K562 (cell line): ENCODE data around the gene GMPR. TPM values are rescaled to one million over a fixed set of nuclear protein-coding genes. Genes with fewer than 3 reads are reported as not detected.

ENCODE experiments used
- ETS2 ChIP-seq: IDR thresholded peaks from 2 replicates; pipeline ENCODE4 v1.6.1; 2016; ENCODE audit warnings: borderline replicate concordance, missing genetic modification characterization, mild to moderate bottlenecking, moderate library complexity, missing compliant biosample characterization; ENCODE audit not compliant: poor library complexity, severe bottlenecking
- HCFC1 ChIP-seq: IDR thresholded peaks from 2 replicates; pipeline ENCODE4 v1.6.1; 2012; ENCODE audit warnings: low read depth, low read length, improper control_type of control experiment
- HDAC8 ChIP-seq: fragments of 450-650 bp; IDR thresholded peaks from 2 replicates; pipeline ENCODE4 v1.6.1; 2016; ENCODE audit warnings: mild to moderate bottlenecking, missing genetic modification characterization, moderate library complexity, missing compliant biosample characterization
- HLTF ChIP-seq: fragments of 450-650 bp; IDR thresholded peaks from 2 replicates; pipeline ENCODE4 v1.6.1; 2016
- MIER1 ChIP-seq: fragments of 450-650 bp; IDR thresholded peaks from 2 replicates; pipeline ENCODE4 v1.6.1; 2016; ENCODE audit warnings: antibody characterized with exemption, mild to moderate bottlenecking, low read depth
- NCOA4 ChIP-seq: fragments of 450-650 bp; IDR thresholded peaks from 2 replicates; pipeline ENCODE4 v1.6.1; 2018; ENCODE audit warnings: mild to moderate bottlenecking; ENCODE audit not compliant: partially characterized antibody
- NFATC3 ChIP-seq: fragments of 450-650 bp; IDR thresholded peaks from 2 replicates; pipeline ENCODE4 v1.6.1; 2017; ENCODE audit warnings: mild to moderate bottlenecking
- NFIC ChIP-seq: fragments of 450-650 bp; IDR thresholded peaks from 2 replicates; pipeline ENCODE4 v1.6.1; 2017; ENCODE audit warnings: mild to moderate bottlenecking, inconsistent platforms
- NFIX ChIP-seq: fragments of 250-450 bp; sonication (Bioruptor Pico); IDR thresholded peaks from 2 replicates; pipeline ENCODE4 v1.4.0; 2020; ENCODE audit warnings: low read depth, mild to moderate bottlenecking, moderate library complexity
- NR3C1 ChIP-seq: sonication (generic); formaldehyde crosslinking; IDR thresholded peaks from 2 replicates; pipeline ENCODE4 v1.8.1; 2022; ENCODE audit warnings: missing genetic modification reagents
- RBM14 ChIP-seq: fragments of 200-400 bp; formaldehyde crosslinking; IDR thresholded peaks from 2 replicates; pipeline ENCODE4 v1.6.1; 2018; ENCODE audit warnings: low read depth, mild to moderate bottlenecking, low read length, moderate library complexity, borderline replicate concordance; ENCODE audit not compliant: insufficient read depth
- RBM17 ChIP-seq: fragments of 200-400 bp; formaldehyde crosslinking; IDR thresholded peaks from 2 replicates; pipeline ENCODE4 v1.6.1; 2017; ENCODE audit warnings: low read depth, mild to moderate bottlenecking, low read length, borderline replicate concordance
- RBM22 ChIP-seq: fragments of 200-400 bp; formaldehyde crosslinking; IDR thresholded peaks from 2 replicates; pipeline ENCODE4 v1.6.1; 2018; ENCODE audit warnings: low read length, low read depth; ENCODE audit not compliant: poor library complexity, severe bottlenecking
- RFX1 ChIP-seq: fragments of 450-650 bp; IDR thresholded peaks from 2 replicates; pipeline ENCODE4 v1.6.1; 2016; ENCODE audit warnings: mild to moderate bottlenecking, moderate library complexity
- SAFB ChIP-seq: fragments of 200-400 bp; formaldehyde crosslinking; IDR thresholded peaks from 2 replicates; pipeline ENCODE4 v1.6.1; 2017; ENCODE audit warnings: low read depth, low read length, borderline replicate concordance
- SAFB2 ChIP-seq: fragments of 200-400 bp; formaldehyde crosslinking; IDR thresholded peaks from 2 replicates; pipeline ENCODE4 v1.6.1; 2018; ENCODE audit warnings: borderline replicate concordance, low read length, low read depth, moderate library complexity; ENCODE audit not compliant: severe bottlenecking
- TEAD2 ChIP-seq: fragments of 450-650 bp; IDR thresholded peaks from 2 replicates; pipeline ENCODE4 v1.6.1; 2016; ENCODE audit warnings: missing genetic modification characterization, control low read depth, missing compliant biosample characterization
- ZNF217 ChIP-seq: sonication (generic); formaldehyde crosslinking; IDR thresholded peaks from 2 replicates; pipeline ENCODE4 v1.8.0; 2022; ENCODE audit warnings: mild to moderate bottlenecking, missing genetic modification reagents
- ZNF75A ChIP-seq: fragments of 450-650 bp; formaldehyde crosslinking; IDR thresholded peaks from 2 replicates; pipeline ENCODE4 v1.4.0; 2020; ENCODE audit warnings: mild to moderate bottlenecking
- polyA plus RNA-seq, 8 experiments: library from polyadenylated mRNA; depleted of rRNA in 4 of 8; stranded (reverse) in 5 of 8; unstranded in 3 of 8; fragments of >200 nt; fragmentation: Nextera tagmentation in 2 of 8; fragmentation: Illumina TruSeq in 1 of 8; extraction: Ambion mirVana in 2 of 8; extraction: Trizol in 1 of 8; gene quantifications; 2 replicates each; pipeline versions ENCODE4 v1.2.1 to v1.2.3, GENCODE V29; 2011 to 2014; ENCODE audit warnings: inconsistent platforms in 1 of 8, missing spikeins in 1 of 8
- total RNA-seq, 7 experiments: library from RNA; depleted of rRNA in 6 of 7; stranded (reverse); fragments of >200 nt in 6 of 7; fragmentation: Illumina TruSeq in 2 of 7; extraction: Trizol in 2 of 7; gene quantifications; 2 replicates each; pipeline versions ENCODE4 v1.2.1 to v1.2.3, GENCODE V29; 2011 to 2021; ENCODE audit warnings: low replicate concordance in 1 of 7
- TF ChIP-seq, protein P1 (sequence below), 2 experiments: IDR thresholded peaks in 1 of 2; conservative IDR thresholded peaks in 1 of 2; 2 replicates each; pipeline ENCODE4 v1.6.1; 2016; ENCODE audit warnings: low read depth in 2 of 2, mild to moderate bottlenecking in 1 of 2, missing compliant biosample characterization in 1 of 2, missing genetic modification characterization in 1 of 2, moderate library complexity in 1 of 2
- TF ChIP-seq, protein P2 (sequence below): sonication (generic); formaldehyde crosslinking; IDR thresholded peaks from 2 replicates; pipeline ENCODE4 v1.8.0; 2022; ENCODE audit warnings: mild to moderate bottlenecking, missing genetic modification reagents
- TF ChIP-seq, protein P3 (sequence below): sonication (generic); formaldehyde crosslinking; IDR thresholded peaks from 2 replicates; pipeline ENCODE4 v1.8.1; 2023; ENCODE audit warnings: mild to moderate bottlenecking, missing genetic modification reagents, moderate library complexity

Gene GMPR
- total and polyA plus RNA-seq, 9 of the 15 experiments (the other 6 are each of a cell fraction or from before 2014, with no cell fraction given) = 34.6 to 83.7 (median 49.8) TPM

DNA sequence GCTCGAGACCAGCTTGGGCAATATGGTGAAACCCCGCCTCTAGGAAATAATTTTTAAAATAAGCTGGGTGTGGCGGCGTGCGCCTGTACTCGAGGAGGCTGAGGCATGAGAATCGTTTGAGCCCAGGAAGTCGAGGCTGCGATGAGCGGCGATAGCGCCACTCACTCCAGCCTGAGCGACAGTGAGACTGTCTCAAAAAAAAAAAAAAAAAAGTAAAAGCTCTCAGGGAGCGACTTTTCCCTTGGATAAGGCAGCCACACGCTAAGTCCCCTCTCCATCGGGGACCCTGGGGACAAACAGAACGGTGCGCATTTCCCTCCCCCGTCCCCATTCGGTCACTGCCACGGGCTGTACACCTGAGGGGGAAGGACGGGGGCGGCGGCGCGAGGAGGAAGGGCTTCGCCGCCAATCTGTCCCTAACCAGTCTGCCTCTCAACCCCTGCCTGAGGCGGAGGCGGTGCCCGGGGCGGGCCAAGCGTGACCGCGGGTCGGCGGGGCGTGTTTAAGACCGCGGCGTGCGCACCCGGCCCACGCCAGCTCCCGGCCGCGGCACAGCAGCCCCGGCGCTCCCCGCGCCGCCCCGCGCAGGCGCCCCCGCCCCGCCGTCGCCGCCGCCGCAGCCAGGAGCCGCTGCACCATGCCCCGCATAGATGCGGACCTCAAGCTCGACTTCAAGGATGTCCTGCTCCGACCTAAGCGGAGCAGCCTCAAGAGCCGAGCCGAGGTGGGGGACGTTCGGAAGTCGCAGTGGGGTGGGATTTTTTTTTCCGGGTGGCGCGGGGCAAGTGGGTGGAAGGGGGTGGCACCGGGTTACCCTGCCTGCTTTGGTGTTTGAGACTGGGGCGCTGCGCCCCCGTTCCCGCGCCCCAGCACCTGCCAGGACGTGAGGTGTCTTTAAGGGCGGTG, at the start of gene GMPR (continued):
- TF ChIP-seq, protein P1, sequence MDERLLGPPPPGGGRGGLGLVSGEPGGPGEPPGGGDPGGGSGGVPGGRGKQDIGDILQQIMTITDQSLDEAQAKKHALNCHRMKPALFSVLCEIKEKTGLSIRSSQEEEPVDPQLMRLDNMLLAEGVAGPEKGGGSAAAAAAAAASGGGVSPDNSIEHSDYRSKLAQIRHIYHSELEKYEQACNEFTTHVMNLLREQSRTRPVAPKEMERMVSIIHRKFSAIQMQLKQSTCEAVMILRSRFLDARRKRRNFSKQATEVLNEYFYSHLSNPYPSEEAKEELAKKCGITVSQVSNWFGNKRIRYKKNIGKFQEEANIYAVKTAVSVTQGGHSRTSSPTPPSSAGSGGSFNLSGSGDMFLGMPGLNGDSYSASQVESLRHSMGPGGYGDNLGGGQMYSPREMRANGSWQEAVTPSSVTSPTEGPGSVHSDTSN (CRISPR knock-in tag; IDR thresholded peaks at IDR 0.05; ENCODE audit: low read depth) = no peak
- TF ChIP-seq, protein P1 (tag; conservative IDR thresholded peaks at IDR 0.05; ENCODE audit: low read depth) = peak; percentile 50; the same call in 1 of the 2 replicates
- TF ChIP-seq NFIX (no peak), HLTF (no peak), SAFB (peak; percentile 74; the same call in 1 of the 2 replicates), HCFC1 (no peak), NCOA4 (no peak), TEAD2 (no peak), HDAC8 (tag) (no peak), NFATC3 (no peak), RBM22 (no peak), ETS2 (tag) (no peak), RFX1 (no peak), NFIC (no peak; the same call in none of the 2 replicates), ZNF217 (no peak), MIER1 (no peak), ZNF75A (CRISPR knock-in tag) (no peak), NR3C1 (CRISPR knock-in tag) (no peak), RBM14 (no peak), SAFB2 (no peak), RBM17 (no peak)
- TF ChIP-seq, protein P2, sequence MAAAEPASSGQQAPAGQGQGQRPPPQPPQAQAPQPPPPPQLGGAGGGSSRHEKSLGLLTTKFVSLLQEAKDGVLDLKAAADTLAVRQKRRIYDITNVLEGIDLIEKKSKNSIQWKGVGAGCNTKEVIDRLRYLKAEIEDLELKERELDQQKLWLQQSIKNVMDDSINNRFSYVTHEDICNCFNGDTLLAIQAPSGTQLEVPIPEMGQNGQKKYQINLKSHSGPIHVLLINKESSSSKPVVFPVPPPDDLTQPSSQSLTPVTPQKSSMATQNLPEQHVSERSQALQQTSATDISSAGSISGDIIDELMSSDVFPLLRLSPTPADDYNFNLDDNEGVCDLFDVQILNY = no peak
- TF ChIP-seq, protein P3, sequence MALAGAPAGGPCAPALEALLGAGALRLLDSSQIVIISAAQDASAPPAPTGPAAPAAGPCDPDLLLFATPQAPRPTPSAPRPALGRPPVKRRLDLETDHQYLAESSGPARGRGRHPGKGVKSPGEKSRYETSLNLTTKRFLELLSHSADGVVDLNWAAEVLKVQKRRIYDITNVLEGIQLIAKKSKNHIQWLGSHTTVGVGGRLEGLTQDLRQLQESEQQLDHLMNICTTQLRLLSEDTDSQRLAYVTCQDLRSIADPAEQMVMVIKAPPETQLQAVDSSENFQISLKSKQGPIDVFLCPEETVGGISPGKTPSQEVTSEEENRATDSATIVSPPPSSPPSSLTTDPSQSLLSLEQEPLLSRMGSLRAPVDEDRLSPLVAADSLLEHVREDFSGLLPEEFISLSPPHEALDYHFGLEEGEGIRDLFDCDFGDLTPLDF (CRISPR knock-in tag) = no peak
